GM12878 (cell line): ENCODE data around the gene SCD5.
A peak's percentile ranks its signal among the peaks of the same experiment; 100 is the strongest.

Experiments
- CTCF ChIP-seq, 3 experiments: IDR thresholded peaks in 2 of 3; conservative IDR thresholded peaks in 1 of 3; 2 replicates each; pipeline ENCODE4 v1.5.1; 2011; ENCODE audit warnings: low read depth in 3 of 3, low read length in 3 of 3, mild to moderate bottlenecking in 3 of 3, control low read depth in 2 of 3, moderate library complexity in 2 of 3, inconsistent platforms in 1 of 3, mixed read lengths in 1 of 3; ENCODE audit not compliant: control insufficient read depth in 2 of 3, insufficient read depth in 1 of 3; ENCODE audit errors: extremely low read depth in 1 of 3
- MAX ChIP-seq: IDR thresholded peaks from 2 replicates; pipeline ENCODE4 v1.6.1; 2012; ENCODE audit warnings: low read depth, low read length, improper control_type of control experiment
- SMC3 ChIP-seq: IDR thresholded peaks from 2 replicates; pipeline ENCODE4 v1.6.1; 2011; ENCODE audit warnings: low read length, improper control_type of control experiment, borderline replicate concordance

- peak; percentile 58 to 64 (median 61) for TF ChIP-seq CTCF (IDR thresholded peaks at IDR 0.05 in 2 of 3, conservative IDR thresholded peaks at IDR 0.05 in 1 of 3; ENCODE audit: control insufficient read depth in 2 of 3, extremely low read depth in 1 of 3, insufficient read depth in 1 of 3, low read depth in 3 of 3, low read length in 3 of 3)
- no peak for TF ChIP-seq MAX
- peak; percentile 43; the same call in 1 of the 2 replicates for TF ChIP-seq SMC3
Observed at GRCh38 chr4:82721819-82722423, 76.7 kb downstream of the SCD5 start.
